ENCODE data around the gene SGCA.
A peak's percentile ranks its signal among the peaks of the same experiment; 100 is the strongest.

The SGCA gene

GRCh38 chr17:50209472-50210239 lies 43.9 kb downstream of the SGCA start:
- peak; percentile 95 for DNase-seq (ENCODE audit: low read depth)

GRCh38 chr17:50210240-50211225 lies 44.7 kb downstream of the SGCA start:
- DNase-seq (ENCODE audit: low read depth) = peak; percentile 99

- DNase-seq (ENCODE audit: low read depth) = peak; percentile 84
These were observed 45.7 kb downstream of the SGCA start for GRCh38 chr17:50211249-50212120.

GRCh38 chr17:50212121-50212843 lies 46.5 kb downstream of the SGCA start:
- DNase-seq (ENCODE audit: low read depth) = peak; percentile 89

GRCh38 chr17:50213026-50214022 lies 47.5 kb downstream of the SGCA start:
- no peak for DNase-seq (ENCODE audit: low read depth)

- no peak for DNase-seq (ENCODE audit: low read depth)
These were observed 49.4 kb downstream of the SGCA start for GRCh38 chr17:50214976-50215760.

- DNase-seq (ENCODE audit: low read depth) = no peak
These were observed 51.8 kb downstream of the SGCA start for GRCh38 chr17:50217591-50217990.

GRCh38 chr17:50218071-50218759 lies 52.4 kb downstream of the SGCA start:
- no peak for DNase-seq (ENCODE audit: low read depth)

- DNase-seq (ENCODE audit: low read depth) = peak; percentile 92
These were observed 53.0 kb downstream of the SGCA start for GRCh38 chr17:50218771-50219315.

GRCh38 chr17:50219342-50219741 lies 53.5 kb downstream of the SGCA start:
- DNase-seq (ENCODE audit: low read depth) = peak; percentile 96

GRCh38 chr17:50219939-50220465 lies 54.2 kb downstream of the SGCA start:
- DNase-seq (ENCODE audit: low read depth) = peak; percentile 56

GRCh38 chr17:50220811-50221210 lies 55.0 kb downstream of the SGCA start:
- DNase-seq (ENCODE audit: low read depth) = no peak

GRCh38 chr17:50221266-50221863 lies 55.6 kb downstream of the SGCA start:
- peak; percentile 56 for DNase-seq (ENCODE audit: low read depth)

GRCh38 chr17:50221864-50222545 lies 56.2 kb downstream of the SGCA start:
- DNase-seq (ENCODE audit: low read depth) = peak; percentile 54

GRCh38 chr17:50222922-50223321 lies 57.1 kb downstream of the SGCA start:
- DNase-seq (ENCODE audit: low read depth) = no peak
